GM18520 (cell line): Measurements from ENCODE around the gene FAM25G.
"Not testable (repeated sequence)": the region's sequence is repeated elsewhere in the genome, so short reads cannot be mapped to it uniquely, and the experiment has no call there.

Experiments used
- ATAC-seq: cut with Tn5 transposase; IDR thresholded peaks from one replicate; pipeline ENCODE4 v1.9.1; 2021; ENCODE audit not compliant: unreplicated experiment

FAM25G gene

GRCh38 chr10:47465216-47465917 is 26.1 kb downstream of the FAM25G start:
- not testable (repeated sequence) for ATAC-seq

GRCh38 chr10:47462577-47463358 is 28.7 kb downstream of the FAM25G start:
- not testable (repeated sequence) for ATAC-seq

GRCh38 chr10:47461261-47461687 is 30.2 kb downstream of the FAM25G start:
- ATAC-seq = not testable (repeated sequence)

- no peak for ATAC-seq
Observed at GRCh38 chr10:47458466-47459154, 32.9 kb downstream of the FAM25G start.

- ATAC-seq = no peak
Observed at GRCh38 chr10:47457826-47458225, 33.7 kb downstream of the FAM25G start.

- ATAC-seq = no peak
Observed at GRCh38 chr10:47457528-47457820, 34.0 kb downstream of the FAM25G start.

- ATAC-seq = no peak
Observed at GRCh38 chr10:47456794-47457527, 34.5 kb downstream of the FAM25G start.

GRCh38 chr10:47456079-47456785 is 35.3 kb downstream of the FAM25G start:
- ATAC-seq = no peak

GRCh38 chr10:47455350-47456078 is 36.0 kb downstream of the FAM25G start:
- not testable (repeated sequence) for ATAC-seq

- ATAC-seq = no peak
Observed at GRCh38 chr10:47454780-47455058, 36.8 kb downstream of the FAM25G start.

- ATAC-seq = no peak
Observed at GRCh38 chr10:47454008-47454779, 37.3 kb downstream of the FAM25G start.

- no peak for ATAC-seq
Observed at GRCh38 chr10:47453141-47454007, 38.1 kb downstream of the FAM25G start.

- no peak for ATAC-seq
Observed at GRCh38 chr10:47452495-47453140, 38.9 kb downstream of the FAM25G start.

GRCh38 chr10:47451998-47452494 is 39.5 kb downstream of the FAM25G start:
- ATAC-seq = no peak

- ATAC-seq = no peak
Observed at GRCh38 chr10:47451273-47451997, 40.1 kb downstream of the FAM25G start.

GRCh38 chr10:47450442-47450841 is 41.1 kb downstream of the FAM25G start:
- no peak for ATAC-seq

- no peak for ATAC-seq
Observed at GRCh38 chr10:47449979-47450378, 41.5 kb downstream of the FAM25G start.
